ENCODE measurements around the gene NUPR2.
"Not testable (repeated sequence)": the region's sequence is repeated elsewhere in the genome, so short reads cannot be mapped to it uniquely, and the experiment has no call there.

The NUPR2 gene

GRCh38 chr7:56115852-56116538 is at the start of gene NUPR2:
Gene NUPR2, minus strand, starts transcription at chr7:56116417. Its CDS starts 103 bp downstream, at chr7:56116314.
- DNase-seq = no peak

- DNase-seq = no peak
Measured at GRCh38 chr7:56157238-56157790, 41.1 kb upstream of the NUPR2 start.

- not testable (repeated sequence) for DNase-seq
Measured at GRCh38 chr7:56131062-56131461, 14.8 kb upstream of the NUPR2 start.

- no peak for DNase-seq
Measured at GRCh38 chr7:56127241-56127975, 11.2 kb upstream of the NUPR2 start.

- no peak for DNase-seq
Measured at GRCh38 chr7:56125831-56126230, 9.6 kb upstream of the NUPR2 start.

GRCh38 chr7:56124981-56125380 is 8.8 kb upstream of the NUPR2 start:
- DNase-seq = no peak

GRCh38 chr7:56121440-56121839 is 5.2 kb upstream of the NUPR2 start:
- DNase-seq = no peak

- not testable (repeated sequence) for DNase-seq
Measured at GRCh38 chr7:56112244-56112643, 4.0 kb downstream of the NUPR2 start.

- DNase-seq = no peak
Measured at GRCh38 chr7:56110611-56111010, 5.6 kb downstream of the NUPR2 start.

GRCh38 chr7:56107954-56108258 is 8.3 kb downstream of the NUPR2 start:
- no peak for DNase-seq

- DNase-seq = peak; percentile 88
Measured at GRCh38 chr7:56106108-56107073, 9.8 kb downstream of the NUPR2 start, which contains the start of gene CHCHD2. Gene CHCHD2, minus strand, starts transcription at chr7:56106476. Its CDS starts 63 bp downstream, at chr7:56106413.

- DNase-seq = no peak
Measured at GRCh38 chr7:56105508-56105907, 10.7 kb downstream of the NUPR2 start.

GRCh38 chr7:56104138-56104537 is 12.1 kb downstream of the NUPR2 start:
- DNase-seq = not testable (repeated sequence)

GRCh38 chr7:56099653-56100052 is 16.6 kb downstream of the NUPR2 start:
- no peak for DNase-seq

GRCh38 chr7:56098187-56099008 is 17.8 kb downstream of the NUPR2 start:
- not testable (repeated sequence) for DNase-seq

GRCh38 chr7:56097700-56098099 is 18.5 kb downstream of the NUPR2 start:
- DNase-seq = no peak

- DNase-seq = no peak
Measured at GRCh38 chr7:56092789-56093531, 23.3 kb downstream of the NUPR2 start, which contains the start of gene PHKG1. Gene PHKG1, minus strand, starts transcription at chr7:56092952. Its CDS starts 4,011 bp downstream, at chr7:56088941.

GRCh38 chr7:56092388-56092787 is 23.8 kb downstream of the NUPR2 start:
- not testable (repeated sequence) for DNase-seq

GRCh38 chr7:56091591-56091990 is 24.6 kb downstream of the NUPR2 start:
- no peak for DNase-seq

- no peak for DNase-seq
Measured at GRCh38 chr7:56087445-56087844, 28.8 kb downstream of the NUPR2 start.

- no peak for DNase-seq
Measured at GRCh38 chr7:56086761-56087160, 29.5 kb downstream of the NUPR2 start.
